HG03025 (cell line): ENCODE measurements around the gene BEST1.

Experiments
- ATAC-seq: cut with Tn5 transposase; IDR thresholded peaks from one replicate; pipeline ENCODE4 v1.9.1; 2021; ENCODE audit warnings: mild to moderate bottlenecking, moderate library complexity; ENCODE audit not compliant: unreplicated experiment, low FRiP score

The BEST1 gene

DNA sequence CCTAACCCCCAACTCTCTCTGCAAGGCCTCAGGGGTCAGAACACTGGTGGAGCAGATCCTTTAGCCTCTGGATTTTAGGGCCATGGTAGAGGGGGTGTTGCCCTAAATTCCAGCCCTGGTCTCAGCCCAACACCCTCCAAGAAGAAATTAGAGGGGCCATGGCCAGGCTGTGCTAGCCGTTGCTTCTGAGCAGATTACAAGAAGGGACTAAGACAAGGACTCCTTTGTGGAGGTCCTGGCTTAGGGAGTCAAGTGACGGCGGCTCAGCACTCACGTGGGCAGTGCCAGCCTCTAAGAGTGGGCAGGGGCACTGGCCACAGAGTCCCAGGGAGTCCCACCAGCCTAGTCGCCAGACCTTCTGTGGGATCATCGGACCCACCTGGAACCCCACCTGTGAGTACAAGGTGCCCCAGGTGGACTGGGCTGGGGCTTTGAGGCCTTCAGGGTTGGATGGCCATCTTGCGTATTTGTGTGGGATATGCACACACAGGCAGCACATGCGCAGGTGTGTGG is at the start of gene BEST1:
TSS of gene BEST1 (plus strand) at position 317 of the 513 bp plus-strand sequence. CDS start 1,456 bp downstream, outside the sequence.
- ATAC-seq: no peak

GRCh38 chr11:61901397-61901796 is 48.8 kb upstream of the BEST1 start:
- ATAC-seq: no peak

GRCh38 chr11:61902313-61902712 is 47.8 kb upstream of the BEST1 start:
- no peak for ATAC-seq

DNA sequence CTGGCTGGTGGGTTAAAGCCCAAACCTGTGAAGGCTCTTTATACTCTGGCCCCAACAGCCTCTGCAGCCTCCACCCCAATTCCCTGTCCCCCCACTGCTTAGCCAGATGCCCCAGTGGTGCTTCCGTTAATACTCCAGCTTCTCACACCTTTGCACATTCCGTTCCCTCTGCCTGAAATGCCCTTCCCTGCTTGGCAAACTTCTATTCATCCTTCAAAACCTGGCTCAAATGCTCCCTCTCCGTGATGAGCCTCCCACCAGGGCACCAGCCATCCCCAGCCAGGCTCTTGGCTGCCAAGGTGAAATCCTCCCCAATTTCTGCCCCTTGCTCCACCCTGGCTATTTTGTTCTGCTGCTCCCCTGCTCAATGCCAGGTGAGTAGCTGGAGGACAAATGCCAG is 46.3 kb upstream of the BEST1 start:
- no peak for ATAC-seq

GRCh38 chr11:61904539-61905048 is 45.6 kb upstream of the BEST1 start:
- no peak for ATAC-seq

- no peak for ATAC-seq
These were observed 45.0 kb upstream of the BEST1 start for GRCh38 chr11:61905067-61905696.

DNA sequence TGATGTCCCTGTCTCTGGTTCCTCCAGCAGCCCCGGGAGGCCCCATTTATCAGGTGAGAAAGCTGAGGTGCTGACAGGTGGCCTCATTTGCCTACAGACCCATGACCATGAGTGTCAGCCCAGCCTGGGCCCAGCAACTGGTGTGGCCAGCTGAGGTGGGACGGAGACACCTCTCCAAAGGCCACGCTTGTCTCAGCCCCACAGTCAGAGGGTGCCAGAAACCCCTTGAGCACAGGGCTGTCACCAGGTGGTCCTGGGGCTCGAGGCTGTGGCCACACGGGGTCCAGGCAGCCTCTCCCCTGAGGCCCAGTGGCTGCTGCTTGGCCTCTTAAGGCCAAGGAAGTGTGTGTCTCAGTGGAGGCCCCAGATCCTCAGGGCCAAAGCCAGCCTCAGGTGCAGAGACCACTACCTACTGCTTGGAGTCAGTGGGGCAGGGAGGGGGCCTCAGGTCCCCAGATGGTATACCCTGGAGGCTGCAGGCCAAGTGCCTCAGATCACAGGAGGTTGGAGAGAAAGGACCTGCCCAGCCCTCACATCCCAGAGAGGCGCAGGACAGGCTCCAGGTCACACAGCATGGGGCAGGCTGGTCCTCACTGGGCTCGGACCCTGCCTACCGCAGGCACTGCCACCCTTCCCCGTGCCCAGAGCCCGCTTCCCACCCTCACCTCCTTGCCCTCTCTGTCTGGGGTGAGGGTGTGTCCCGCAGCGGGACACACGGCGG is 44.2 kb upstream of the BEST1 start:
- ATAC-seq: no peak

- no peak for ATAC-seq
These were observed 43.6 kb upstream of the BEST1 start for GRCh38 chr11:61906522-61906909.

DNA sequence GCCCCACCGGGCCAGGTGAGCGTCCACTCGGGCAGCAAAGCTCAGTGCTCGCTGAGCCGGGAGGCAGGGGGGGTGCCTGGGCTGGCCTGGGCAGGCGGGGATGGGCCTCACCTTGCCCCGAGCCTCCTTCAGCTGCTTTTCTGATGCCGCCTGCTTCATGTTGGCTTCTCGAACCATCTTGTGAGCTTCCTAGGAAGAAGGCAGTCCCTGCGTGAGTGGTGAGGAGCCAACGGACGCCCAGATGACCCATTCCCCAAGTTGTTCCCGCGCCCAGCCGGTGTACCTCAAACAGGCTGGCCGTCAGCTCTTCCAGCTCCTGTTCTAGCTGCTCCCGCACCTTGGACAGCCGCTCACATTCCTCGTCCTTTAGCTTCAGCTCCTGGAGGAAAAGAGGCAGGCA is 42.9 kb upstream of the BEST1 start:
- no peak for ATAC-seq

GRCh38 chr11:61907871-61908729 is 42.1 kb upstream of the BEST1 start:
- ATAC-seq: no peak

GRCh38 chr11:61908730-61909316 is 41.3 kb upstream of the BEST1 start:
- ATAC-seq: no peak

- ATAC-seq: no peak
These were observed 39.7 kb upstream of the BEST1 start for GRCh38 chr11:61910187-61911127.

GRCh38 chr11:61911128-61911700 is 38.9 kb upstream of the BEST1 start:
- no peak for ATAC-seq

- ATAC-seq: no peak
These were observed 38.2 kb upstream of the BEST1 start for GRCh38 chr11:61911701-61912529.

DNA sequence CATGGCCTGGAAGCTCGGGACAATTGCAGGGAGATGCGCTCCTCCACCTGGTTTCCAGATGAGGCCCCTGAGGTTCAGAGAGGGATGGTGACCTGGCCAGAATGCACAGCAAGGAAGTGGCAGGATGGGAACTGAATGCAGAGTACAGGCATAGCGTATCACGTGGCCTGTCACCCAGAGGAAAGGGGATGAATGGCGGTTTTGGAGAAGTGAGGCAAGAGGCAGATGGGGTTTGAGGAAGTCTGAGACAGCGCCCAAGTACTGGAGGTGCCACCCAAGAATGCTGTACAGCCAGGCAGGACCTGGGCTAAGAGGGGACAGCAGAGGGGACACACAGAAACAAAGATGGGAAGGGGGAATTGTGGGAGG is 37.6 kb upstream of the BEST1 start:
- no peak for ATAC-seq

DNA sequence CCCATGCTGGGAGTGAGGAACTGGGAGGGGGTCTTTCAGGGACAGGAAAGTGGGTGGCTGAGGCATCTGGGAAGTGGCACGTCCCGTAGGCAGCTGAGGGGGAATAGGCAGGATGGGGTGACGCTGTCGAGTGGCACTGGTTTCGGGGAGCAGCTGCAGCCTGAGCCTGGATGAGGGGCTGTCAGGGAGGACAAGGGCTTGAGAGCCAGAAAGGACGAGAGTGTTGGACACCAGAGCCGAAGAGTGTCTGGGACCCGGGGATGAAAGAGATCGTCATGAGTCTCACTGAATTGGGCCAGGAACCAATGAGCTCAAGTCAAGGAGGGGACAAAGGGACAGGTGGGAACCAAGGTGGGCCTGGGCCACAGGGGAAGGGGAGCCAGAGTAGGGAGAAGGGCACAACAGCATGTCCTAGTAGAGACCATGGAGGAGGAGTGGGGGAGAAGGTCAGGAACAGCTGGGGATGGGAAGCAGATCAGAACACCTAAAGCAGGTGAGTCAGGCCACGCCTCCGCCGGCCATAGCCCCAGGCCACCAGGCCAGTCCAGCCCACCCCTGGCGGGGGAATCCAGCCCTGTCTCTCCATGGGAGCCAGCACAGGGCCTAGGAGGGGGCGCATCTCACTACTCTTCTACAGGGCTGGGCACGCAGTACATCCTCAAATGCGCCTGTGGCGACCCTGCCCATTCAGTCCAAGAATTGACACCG is 37.0 kb upstream of the BEST1 start:
- no peak for ATAC-seq

GRCh38 chr11:61913699-61914395 is 36.3 kb upstream of the BEST1 start:
- no peak for ATAC-seq
